Adrenal gland (tissue), 5 donors: ENCODE results near the gene NCKAP5L.

Experiments used
- POLR2A ChIP-seq, 2 donors: fragments of 450-650 bp; IDR thresholded peaks; one replicate each; pipeline ENCODE4 v1.6.1; 2017; ENCODE audit warnings: antibody characterized with exemption in 2 of 2, mild to moderate bottlenecking in 2 of 2, moderate library complexity in 1 of 2
- TF ChIP-seq, protein P1 (sequence below), 6 experiments: fragments of 450-650 bp in 4 of 6; fragments of 200-600 bp in 2 of 6; sonication (generic) in 1 of 6; IDR thresholded peaks; 1 replicate in 5 of 6; 2 replicates in 1 of 6; pipeline versions ENCODE4 v1.5.1 to v1.8.0; 2016 to 2021; ENCODE audit warnings: antibody characterized with exemption in 6 of 6, mild to moderate bottlenecking in 2 of 6, moderate library complexity in 1 of 6
- donor health status: DM: no; HTN: no; CAD: no.

DNA sequence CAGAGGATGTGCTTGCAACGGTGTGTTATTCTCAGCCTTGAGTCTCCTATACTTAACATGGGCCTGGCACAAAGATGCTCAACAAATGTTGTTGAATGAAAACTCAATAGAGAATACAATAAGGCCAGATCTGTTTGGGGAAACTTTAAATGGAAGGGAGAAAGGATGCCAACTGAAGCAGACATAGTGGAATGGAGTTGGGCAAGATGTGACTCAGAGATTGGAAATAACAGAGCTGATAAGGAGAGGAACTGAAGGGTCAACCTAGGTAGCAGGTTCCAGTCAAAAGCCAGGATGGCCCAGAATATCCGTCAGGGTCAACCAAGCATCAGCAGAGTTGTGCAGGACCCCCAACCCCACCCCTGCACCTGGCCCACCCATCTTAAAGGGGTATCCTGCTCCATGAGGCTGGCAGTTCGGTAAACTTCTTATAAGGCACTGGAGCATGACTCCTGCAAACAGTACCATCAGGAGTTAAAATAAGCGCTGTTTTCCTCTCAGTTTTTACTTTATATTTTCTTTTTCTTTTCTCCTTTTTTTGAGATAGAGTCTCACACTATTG lies 15.7 kb upstream of the NCKAP5L start:
- TF ChIP-seq, protein P1, sequence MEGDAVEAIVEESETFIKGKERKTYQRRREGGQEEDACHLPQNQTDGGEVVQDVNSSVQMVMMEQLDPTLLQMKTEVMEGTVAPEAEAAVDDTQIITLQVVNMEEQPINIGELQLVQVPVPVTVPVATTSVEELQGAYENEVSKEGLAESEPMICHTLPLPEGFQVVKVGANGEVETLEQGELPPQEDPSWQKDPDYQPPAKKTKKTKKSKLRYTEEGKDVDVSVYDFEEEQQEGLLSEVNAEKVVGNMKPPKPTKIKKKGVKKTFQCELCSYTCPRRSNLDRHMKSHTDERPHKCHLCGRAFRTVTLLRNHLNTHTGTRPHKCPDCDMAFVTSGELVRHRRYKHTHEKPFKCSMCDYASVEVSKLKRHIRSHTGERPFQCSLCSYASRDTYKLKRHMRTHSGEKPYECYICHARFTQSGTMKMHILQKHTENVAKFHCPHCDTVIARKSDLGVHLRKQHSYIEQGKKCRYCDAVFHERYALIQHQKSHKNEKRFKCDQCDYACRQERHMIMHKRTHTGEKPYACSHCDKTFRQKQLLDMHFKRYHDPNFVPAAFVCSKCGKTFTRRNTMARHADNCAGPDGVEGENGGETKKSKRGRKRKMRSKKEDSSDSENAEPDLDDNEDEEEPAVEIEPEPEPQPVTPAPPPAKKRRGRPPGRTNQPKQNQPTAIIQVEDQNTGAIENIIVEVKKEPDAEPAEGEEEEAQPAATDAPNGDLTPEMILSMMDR (IDR thresholded peaks at IDR 0.05), result no peak
- no peak for TF ChIP-seq POLR2A (IDR thresholded peaks at IDR 0.05)
